Endothelial cell of umbilical vein (primary cell): Measurements from ENCODE around the gene UBE2Q1.

Experiments used
- EZH2 ChIP-seq: IDR thresholded peaks from 2 replicates; pipeline ENCODE4 v1.6.1; 2012; ENCODE audit warnings: borderline replicate concordance, low read depth, mild to moderate bottlenecking, moderate library complexity, low read length, inconsistent platforms; ENCODE audit not compliant: severe bottlenecking
- FOS ChIP-seq: IDR thresholded peaks from 2 replicates; pipeline ENCODE4 v1.6.1; 2011; ENCODE audit warnings: mild to moderate bottlenecking, low read length, moderate library complexity, borderline replicate concordance; ENCODE audit not compliant: insufficient read depth
- MAX ChIP-seq: IDR thresholded peaks from 2 replicates; pipeline ENCODE4 v1.6.1; 2011; ENCODE audit not compliant: insufficient read depth, insufficient read length
- MYC ChIP-seq: IDR thresholded peaks from one replicate; pipeline ENCODE4 v1.6.1; 2011; ENCODE audit warnings: mild to moderate bottlenecking, low read depth, low read length
- POLR2A ChIP-seq: IDR thresholded peaks from 2 replicates; pipeline ENCODE4 v1.6.1; 2012; ENCODE audit warnings: low read depth, mild to moderate bottlenecking, control low read depth, low read length
- POLR2AphosphoS5 ChIP-seq: IDR thresholded peaks from 2 replicates; pipeline ENCODE4 v1.6.1; 2012; ENCODE audit warnings: low read depth, mild to moderate bottlenecking, control low read depth, low read length, moderate library complexity; ENCODE audit not compliant: insufficient read depth
- TF ChIP-seq, protein P1 (sequence below), 2 donors: IDR thresholded peaks; 1 replicate in 1 of 2; 2 replicates in 1 of 2; pipeline ENCODE4 v1.5.1; 2011; ENCODE audit warnings: low read length in 2 of 2, mild to moderate bottlenecking in 2 of 2, moderate library complexity in 2 of 2, control low read depth in 1 of 2, inconsistent platforms in 1 of 2, low read depth in 1 of 2; ENCODE audit not compliant: insufficient read depth in 1 of 2; ENCODE audit errors: extremely low read depth in 1 of 2

DNA sequence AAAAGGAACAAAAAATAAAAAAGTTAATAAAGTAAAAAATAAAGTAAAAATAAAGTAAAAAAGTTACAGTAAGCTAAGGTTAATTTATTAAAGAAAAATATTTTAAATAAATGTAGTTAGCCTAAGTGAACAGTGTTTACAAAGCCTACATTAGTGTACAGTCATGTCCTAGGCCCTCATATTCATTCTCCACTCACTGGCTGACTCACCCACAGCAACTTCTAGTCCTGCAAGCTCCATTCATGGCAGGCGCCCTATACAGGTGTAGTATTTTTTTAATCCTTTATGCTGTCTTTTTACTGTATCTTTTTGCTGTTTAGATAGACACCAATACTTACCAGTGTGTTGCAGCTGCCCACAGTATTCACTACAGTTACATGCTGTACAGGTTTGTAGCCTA is 37.2 kb upstream of the UBE2Q1 start:
- TF ChIP-seq, protein P1, sequence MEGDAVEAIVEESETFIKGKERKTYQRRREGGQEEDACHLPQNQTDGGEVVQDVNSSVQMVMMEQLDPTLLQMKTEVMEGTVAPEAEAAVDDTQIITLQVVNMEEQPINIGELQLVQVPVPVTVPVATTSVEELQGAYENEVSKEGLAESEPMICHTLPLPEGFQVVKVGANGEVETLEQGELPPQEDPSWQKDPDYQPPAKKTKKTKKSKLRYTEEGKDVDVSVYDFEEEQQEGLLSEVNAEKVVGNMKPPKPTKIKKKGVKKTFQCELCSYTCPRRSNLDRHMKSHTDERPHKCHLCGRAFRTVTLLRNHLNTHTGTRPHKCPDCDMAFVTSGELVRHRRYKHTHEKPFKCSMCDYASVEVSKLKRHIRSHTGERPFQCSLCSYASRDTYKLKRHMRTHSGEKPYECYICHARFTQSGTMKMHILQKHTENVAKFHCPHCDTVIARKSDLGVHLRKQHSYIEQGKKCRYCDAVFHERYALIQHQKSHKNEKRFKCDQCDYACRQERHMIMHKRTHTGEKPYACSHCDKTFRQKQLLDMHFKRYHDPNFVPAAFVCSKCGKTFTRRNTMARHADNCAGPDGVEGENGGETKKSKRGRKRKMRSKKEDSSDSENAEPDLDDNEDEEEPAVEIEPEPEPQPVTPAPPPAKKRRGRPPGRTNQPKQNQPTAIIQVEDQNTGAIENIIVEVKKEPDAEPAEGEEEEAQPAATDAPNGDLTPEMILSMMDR (IDR thresholded peaks at IDR 0.05; ENCODE audit: extremely low read depth in 1 of 2, insufficient read depth in 1 of 2, low read depth in 1 of 2, low read length in 2 of 2): no peak
- TF ChIP-seq MYC: no peak
- no peak for TF ChIP-seq POLR2AphosphoS5
- no peak for TF ChIP-seq POLR2A
- TF ChIP-seq EZH2: no peak
- no peak for TF ChIP-seq MAX
- no peak for TF ChIP-seq FOS
